GM23338 (cell line): ENCODE results near the gene HTR2B. TPM values are rescaled to one million over a fixed set of nuclear protein-coding genes. Genes with fewer than 3 reads are reported as not detected.

Experiments used
- ATAC-seq: fragments of 200-7000 bp; cut with Tn5 transposase; 3 replicates; pipeline ENCODE4 v1.9.1; 2020
- DNase-seq: peaks from one replicate; pipeline ENCODE4 v3.0.0-alpha.2; 2015; ENCODE audit warnings: low spot score
- H2AFZ ChIP-seq: fragments of 200-600 bp; sonication (generic); 2 replicates; pipeline ENCODE4 v1.8.0; 2016; ENCODE audit warnings: antibody characterized with exemption, mild to moderate bottlenecking, moderate library complexity
- H3F3A ChIP-seq: fragments of 200-600 bp; sonication (generic); replicated peaks from 2 replicates; pipeline ENCODE4 v1.8.0; 2017; ENCODE audit warnings: antibody characterized with exemption, mixed run types, low read depth
- H3K27ac ChIP-seq: fragments of 200-600 bp; sonication (generic); 2 replicates; pipeline ENCODE4 v1.6.1; 2016; ENCODE audit warnings: low read depth
- H3K27me3 ChIP-seq: fragments of 200-600 bp; sonication (generic); 2 replicates; pipeline ENCODE4 v1.8.0; 2016; ENCODE audit warnings: mild to moderate bottlenecking, mixed run types, moderate library complexity; ENCODE audit not compliant: insufficient read depth
- H3K36me3 ChIP-seq: fragments of 200-600 bp; sonication (generic); 2 replicates; pipeline ENCODE4 v1.8.0; 2016; ENCODE audit warnings: mild to moderate bottlenecking; ENCODE audit not compliant: insufficient read depth
- H3K4me1 ChIP-seq: fragments of 200-600 bp; sonication (generic); 2 replicates; pipeline ENCODE4 v1.8.0; 2016; ENCODE audit warnings: mild to moderate bottlenecking, moderate library complexity; ENCODE audit not compliant: insufficient read depth
- H3K4me2 ChIP-seq: fragments of 200-600 bp; sonication (generic); 2 replicates; pipeline ENCODE4 v1.7.1; 2017; ENCODE audit warnings: mixed run types
- H3K4me3 ChIP-seq: fragments of 200-600 bp; sonication (generic); 2 replicates; pipeline ENCODE4 v1.6.1; 2016; ENCODE audit warnings: mixed run types
- H3K79me2 ChIP-seq: fragments of 200-600 bp; sonication (generic); replicated peaks from 2 replicates; pipeline ENCODE4 v1.8.0; 2017; ENCODE audit warnings: mild to moderate bottlenecking; ENCODE audit not compliant: insufficient read depth
- H3K9me2 ChIP-seq: fragments of 200-600 bp; sonication (generic); 2 replicates; pipeline ENCODE4 v1.8.0; 2017; ENCODE audit not compliant: insufficient read depth
- H4K20me1 ChIP-seq: fragments of 200-600 bp; sonication (generic); replicated peaks from 2 replicates; pipeline ENCODE4 v1.8.0; 2017; ENCODE audit warnings: mild to moderate bottlenecking; ENCODE audit not compliant: insufficient read depth
- H3K27ac Mint-ChIP-seq: 2 replicates; pipeline ENCODE4 v1.8.0; 2020; ENCODE audit warnings: inconsistent platforms, mild to moderate bottlenecking, moderate library complexity, mixed read lengths
- H3K27me3 Mint-ChIP-seq: 3 replicates; pipeline ENCODE4 v1.8.0; 2022; ENCODE audit warnings: low read depth, mild to moderate bottlenecking, moderate library complexity, mixed read lengths, inconsistent platforms; ENCODE audit not compliant: insufficient read depth, poor library complexity
- H3K36me3 Mint-ChIP-seq: 3 replicates; pipeline ENCODE4 v1.8.0; 2021; ENCODE audit warnings: low read depth, mild to moderate bottlenecking, inconsistent platforms, moderate library complexity, mixed read lengths
- H3K4me1 Mint-ChIP-seq: 3 replicates; pipeline ENCODE4 v1.8.0; 2020; ENCODE audit warnings: mild to moderate bottlenecking, inconsistent platforms, mixed read lengths
- H3K4me3 Mint-ChIP-seq: 3 replicates; pipeline ENCODE4 v1.8.0; 2021; ENCODE audit warnings: moderate library complexity, mild to moderate bottlenecking, inconsistent platforms, mixed read lengths
- H3K9me3 Mint-ChIP-seq: 3 replicates; pipeline ENCODE4 v1.8.0; 2020; ENCODE audit warnings: moderate library complexity, mild to moderate bottlenecking, inconsistent platforms, mixed read lengths
- ETS1 ChIP-seq: IDR thresholded peaks from 2 replicates; pipeline ENCODE4 v1.6.1; 2016; ENCODE audit warnings: antibody characterized with exemption
- EZH2 ChIP-seq: fragments of 200-600 bp; sonication (generic); IDR thresholded peaks from one replicate; pipeline ENCODE4 v1.8.0; 2017; ENCODE audit warnings: antibody characterized with exemption, mild to moderate bottlenecking, low read depth; ENCODE audit not compliant: unreplicated experiment
- EZH2phosphoT487 ChIP-seq: fragments of 200-600 bp; sonication (generic); IDR thresholded peaks from one replicate; pipeline ENCODE4 v1.8.1; 2018; ENCODE audit warnings: antibody characterized with exemption; ENCODE audit not compliant: unreplicated experiment
- JUNB ChIP-seq: IDR thresholded peaks from one replicate; pipeline ENCODE4 v1.6.1; 2016; ENCODE audit warnings: antibody characterized with exemption; ENCODE audit not compliant: unreplicated experiment
- NANOG ChIP-seq: IDR thresholded peaks from 2 replicates; pipeline ENCODE4 v1.6.1; 2016; ENCODE audit warnings: antibody characterized with exemption, borderline replicate concordance
- REST ChIP-seq: IDR thresholded peaks from one replicate; pipeline ENCODE4 v1.6.1; 2018; ENCODE audit warnings: antibody characterized with exemption; ENCODE audit not compliant: unreplicated experiment
- ZNF114 ChIP-seq: fragments of 250-450 bp; sonication (Bioruptor Pico); IDR thresholded peaks from 2 replicates; pipeline ENCODE4 v1.5.0; 2020; ENCODE audit warnings: mild to moderate bottlenecking, moderate library complexity
- ZNF462 ChIP-seq: fragments of 250-450 bp; sonication (Bioruptor Pico); IDR thresholded peaks from 2 replicates; pipeline ENCODE4 v1.5.0; 2020; ENCODE audit warnings: mild to moderate bottlenecking, moderate library complexity
- polyA plus RNA-seq: library from polyadenylated mRNA; unstranded; fragments of >200 nt; fragmentation: Nextera tagmentation; extraction: Ambion mirVana; gene quantifications from 2 replicates; pipeline ENCODE4 v1.2.1, GENCODE V29; 2016
- total RNA-seq: library from RNA; depleted of rRNA; stranded (reverse); fragments of >200 nt; shearing (Covaris generic); gene quantifications from 2 replicates; pipeline ENCODE4 v1.2.3, GENCODE V29; 2014

The HTR2B gene
- total and polyA plus RNA-seq, 2 experiments from 2014 or later: 0.16 TPM; not detected in 1

- Histone ChIP-seq H3K79me2 (peaks cover 15% of the 10 kb centered on the region), H3K4me3 (no peak overlapping the region), H3K9me2 (no peaks in the 10 kb centered on the region), H3K27me3 (no peaks in the 10 kb centered on the region), H4K20me1 (no peaks in the 10 kb centered on the region; the same call in 1 of the 2 replicates), H3K27ac (no peak overlapping the region), H3F3A (no peaks in the 10 kb centered on the region), H3K4me2 (no peak overlapping the region), H3K36me3 (no peaks in the 10 kb centered on the region), H3K4me1 (peaks cover 41% of the 10 kb centered on the region), H2AFZ (no peak overlapping the region)
- Mint-ChIP-seq H3K27ac (no peak overlapping the region), H3K27me3 (no peaks in the 10 kb centered on the region), H3K4me1 (peaks cover 28% of the 10 kb centered on the region), H3K4me3 (no peak overlapping the region), H3K9me3 (no peaks in the 10 kb centered on the region), H3K36me3 (no peaks in the 10 kb centered on the region)
- no peak for TF ChIP-seq ZNF462 (CRISPR knock-in tag)
- TF ChIP-seq JUNB: no peak
- no peak for TF ChIP-seq EZH2phosphoT487
- TF ChIP-seq ZNF114 (CRISPR knock-in tag): no peak
- TF ChIP-seq ETS1: no peak
- no peak for TF ChIP-seq REST
- no peak for TF ChIP-seq NANOG
- no peak for TF ChIP-seq EZH2
- ATAC-seq: no peak
- no peak for DNase-seq
These were observed 1.3 kb upstream of the HTR2B start for GRCh38 chr2:231126123-231126522.
